ENCODE data around the gene NAV2. TPM values are rescaled to one million over a fixed set of nuclear protein-coding genes. Genes with fewer than 3 reads are reported as not detected.

The NAV2 gene
- total RNA-seq, 1 experiment from 2014 or later: 2.1 TPM

- no peaks in the 10 kb centered on the region for H3K9me3 ChIP-seq (ENCODE audit: control insufficient read depth in 1 of 2, insufficient read depth in 1 of 2, low read depth in 1 of 2, low read length in 2 of 2)
- H3K36me3 ChIP-seq (ENCODE audit: control insufficient read depth in 1 of 2, insufficient read depth in 2 of 2, low read length in 2 of 2): no peaks in the 10 kb centered on the region
- H4K20me1 ChIP-seq (ENCODE audit: insufficient read depth): no peaks in the 10 kb centered on the region
- H3K4me1 ChIP-seq (ENCODE audit: control insufficient read depth in 1 of 2, insufficient read depth in 2 of 2, low read length in 2 of 2): peaks cover 7 to 21% of the 10 kb centered on the region in 2 experiments
- ChIA-PET CTCF (no interaction called here), POLR2A (no interaction called here), RAD21 (ENCODE audit: low non-redundant PET in 1 of 2, low total read pairs in 2 of 2, uncharacterized antibody in 2 of 2, unreplicated experiment in 2 of 2) (no interaction called here)
- H3K27ac ChIP-seq (ENCODE audit: low read depth, low read length): no peak overlapping the region
- H3K4me2 ChIP-seq (ENCODE audit: low read length): no peak overlapping the region
- ATAC-seq (no peak), DNase-seq (ENCODE audit: low read depth, low spot score) (no peak)
- no peak overlapping the region for H2AFZ ChIP-seq (ENCODE audit: low read depth, low read length, poor library complexity, severe bottlenecking)
- no peak overlapping the region for H3K9ac ChIP-seq (ENCODE audit: low read length)
- no peaks in the 10 kb centered on the region for H3K79me2 ChIP-seq (ENCODE audit: insufficient read depth, low read length)
- H3K9me2 ChIP-seq (ENCODE audit: insufficient read depth): no peaks in the 10 kb centered on the region
- TF ChIP-seq EGR1 (IDR thresholded peaks at IDR 0.05; ENCODE audit: low read depth) (no peak), POLR2A (IDR thresholded peaks at IDR 0.05; ENCODE audit: borderline replicate concordance, extremely low read depth, insufficient read depth, insufficient read length) (no peak), ATF3 (IDR thresholded peaks at IDR 0.05) (no peak), ZNF274 (IDR thresholded peaks at IDR 0.05; ENCODE audit: low read depth, low read length) (no peak), EZH2phosphoT487 (IDR thresholded peaks at IDR 0.05; ENCODE audit: borderline replicate concordance) (no peak)
- TF ChIP-seq, protein P1, sequence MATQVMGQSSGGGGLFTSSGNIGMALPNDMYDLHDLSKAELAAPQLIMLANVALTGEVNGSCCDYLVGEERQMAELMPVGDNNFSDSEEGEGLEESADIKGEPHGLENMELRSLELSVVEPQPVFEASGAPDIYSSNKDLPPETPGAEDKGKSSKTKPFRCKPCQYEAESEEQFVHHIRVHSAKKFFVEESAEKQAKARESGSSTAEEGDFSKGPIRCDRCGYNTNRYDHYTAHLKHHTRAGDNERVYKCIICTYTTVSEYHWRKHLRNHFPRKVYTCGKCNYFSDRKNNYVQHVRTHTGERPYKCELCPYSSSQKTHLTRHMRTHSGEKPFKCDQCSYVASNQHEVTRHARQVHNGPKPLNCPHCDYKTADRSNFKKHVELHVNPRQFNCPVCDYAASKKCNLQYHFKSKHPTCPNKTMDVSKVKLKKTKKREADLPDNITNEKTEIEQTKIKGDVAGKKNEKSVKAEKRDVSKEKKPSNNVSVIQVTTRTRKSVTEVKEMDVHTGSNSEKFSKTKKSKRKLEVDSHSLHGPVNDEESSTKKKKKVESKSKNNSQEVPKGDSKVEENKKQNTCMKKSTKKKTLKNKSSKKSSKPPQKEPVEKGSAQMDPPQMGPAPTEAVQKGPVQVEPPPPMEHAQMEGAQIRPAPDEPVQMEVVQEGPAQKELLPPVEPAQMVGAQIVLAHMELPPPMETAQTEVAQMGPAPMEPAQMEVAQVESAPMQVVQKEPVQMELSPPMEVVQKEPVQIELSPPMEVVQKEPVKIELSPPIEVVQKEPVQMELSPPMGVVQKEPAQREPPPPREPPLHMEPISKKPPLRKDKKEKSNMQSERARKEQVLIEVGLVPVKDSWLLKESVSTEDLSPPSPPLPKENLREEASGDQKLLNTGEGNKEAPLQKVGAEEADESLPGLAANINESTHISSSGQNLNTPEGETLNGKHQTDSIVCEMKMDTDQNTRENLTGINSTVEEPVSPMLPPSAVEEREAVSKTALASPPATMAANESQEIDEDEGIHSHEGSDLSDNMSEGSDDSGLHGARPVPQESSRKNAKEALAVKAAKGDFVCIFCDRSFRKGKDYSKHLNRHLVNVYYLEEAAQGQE (IDR thresholded peaks at IDR 0.05; ENCODE audit: low read depth): no peak
- H3K4me3 ChIP-seq (replicated peaks in 1 of 2; ENCODE audit: low read depth in 1 of 2, low read length in 2 of 2): no peak overlapping the region
- no peaks in the 10 kb centered on the region for H3K27me3 ChIP-seq (ENCODE audit: insufficient read depth, low read length)
- intact Hi-C loops (cut with micrococcal nuclease): no loop called here
- BruUV-seq (replicated peaks): no TSS peak
These were observed 37.8 kb upstream of the NAV2 start for GRCh38 chr11:19674836-19675235.

GRCh38 chr11:19675397-19675796 is 37.2 kb upstream of the NAV2 start:
- Histone ChIP-seq H3K4me2 (ENCODE audit: low read length) (no peak overlapping the region), H3K9me2 (ENCODE audit: insufficient read depth) (no peaks in the 10 kb centered on the region), H3K9me3 (ENCODE audit: control insufficient read depth in 1 of 2, insufficient read depth in 1 of 2, low read depth in 1 of 2, low read length in 2 of 2) (no peaks in the 10 kb centered on the region), H3K27me3 (ENCODE audit: insufficient read depth, low read length) (no peaks in the 10 kb centered on the region), H4K20me1 (ENCODE audit: insufficient read depth) (no peaks in the 10 kb centered on the region), H3K36me3 (ENCODE audit: control insufficient read depth in 1 of 2, insufficient read depth in 2 of 2, low read length in 2 of 2) (no peaks in the 10 kb centered on the region), H3K27ac (ENCODE audit: low read depth, low read length) (no peak overlapping the region), H3K9ac (ENCODE audit: low read length) (no peak overlapping the region), H3K79me2 (ENCODE audit: insufficient read depth, low read length) (no peaks in the 10 kb centered on the region), H3K4me3 (replicated peaks in 1 of 2; ENCODE audit: low read depth in 1 of 2, low read length in 2 of 2) (no peak overlapping the region), H2AFZ (ENCODE audit: low read depth, low read length, poor library complexity, severe bottlenecking) (no peak overlapping the region), H3K4me1 (ENCODE audit: control insufficient read depth in 1 of 2, insufficient read depth in 2 of 2, low read length in 2 of 2) (peaks cover 8 to 21% of the 10 kb centered on the region in 2 experiments)
- DNase-seq (ENCODE audit: low read depth, low spot score) (no peak), ATAC-seq (no peak)
- no TSS peak for BruUV-seq (replicated peaks)
- POLR2A ChIA-PET: no interaction called here
- RAD21 ChIA-PET (ENCODE audit: low non-redundant PET in 1 of 2, low total read pairs in 2 of 2, uncharacterized antibody in 2 of 2, unreplicated experiment in 2 of 2): no interaction called here
- CTCF ChIA-PET: no interaction called here
- intact Hi-C loops (cut with micrococcal nuclease): no loop called here
- TF ChIP-seq, protein P1 (IDR thresholded peaks at IDR 0.05; ENCODE audit: low read depth): no peak
- TF ChIP-seq YY1 (IDR thresholded peaks at IDR 0.05; ENCODE audit: extremely low read depth, insufficient replicate concordance, low read depth, low read length) (no peak), EZH2 (IDR thresholded peaks at IDR 0.05) (no peak), POLR2AphosphoS5 (IDR thresholded peaks at IDR 0.05; ENCODE audit: low read depth, low read length) (no peak), TCF7L2 (IDR thresholded peaks at IDR 0.05; ENCODE audit: borderline replicate concordance, extremely low read depth, insufficient read depth, insufficient read length) (no peak), ZFX (IDR thresholded peaks at IDR 0.05) (no peak)

All from HCT116 (cell line).